Measurements from ENCODE around the gene ATF2. TPM values are rescaled to one million over a fixed set of nuclear protein-coding genes. Genes with fewer than 3 reads are reported as not detected.
A peak's percentile ranks its signal among the peaks of the same experiment; 100 is the strongest.

The ATF2 gene
- total and polyA plus RNA-seq, 2 experiments from 2014 or later, result 23.0 to 53.5 TPM

DNA sequence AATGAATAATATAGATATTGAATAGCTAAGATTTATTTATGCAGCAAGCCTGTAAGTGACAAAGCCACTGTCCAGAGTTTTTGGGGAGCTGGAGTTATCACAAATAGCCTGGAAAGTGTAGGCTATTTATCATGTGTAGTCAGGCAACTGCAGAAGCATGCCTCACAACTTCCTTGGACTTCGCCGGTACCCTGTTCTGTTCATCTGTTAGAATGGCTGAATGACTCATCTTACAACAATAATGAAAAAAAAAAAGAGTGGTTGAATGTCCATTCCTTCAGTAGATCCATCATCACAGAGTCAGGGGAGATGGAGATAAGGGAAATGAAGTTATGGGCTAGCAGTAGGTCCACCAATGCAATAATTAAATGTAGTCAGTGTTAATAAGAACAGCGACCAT, 37.5 kb upstream of the ATF2 start:
- Histone ChIP-seq H3K79me2 (no peaks in the 10 kb centered on the region), H3K27me3 (no peaks in the 10 kb centered on the region), H3K9me3 (ENCODE audit: low read depth) (no peaks in the 10 kb centered on the region), H3K4me3 (no peak overlapping the region), H3K4me1 (ENCODE audit: insufficient read depth) (no peaks in the 10 kb centered on the region), H3K4me2 (no peak overlapping the region), H3K9me2 (replicated peaks; ENCODE audit: insufficient read depth) (no peaks in the 10 kb centered on the region), H2AFZ (no peak overlapping the region), H4K20me1 (ENCODE audit: insufficient read depth, poor library complexity, severe bottlenecking) (no peaks in the 10 kb centered on the region), H3K36me3 (replicated peaks; ENCODE audit: insufficient read depth, low read depth) (no peaks in the 10 kb centered on the region), H3K27ac (no peak overlapping the region)
- 85% methylated on average over 3 of the region's 3 CpGs for WGBS (ENCODE audit: low lambda C conversion rate, missing lambda C conversion rate)
- TF ChIP-seq EZH2 (IDR thresholded peaks at IDR 0.05; ENCODE audit: borderline replicate concordance) (no peak), EZH2phosphoT487 (IDR thresholded peaks at IDR 0.05; ENCODE audit: low read depth, severe bottlenecking, unreplicated experiment) (no peak)
- TF ChIP-seq, protein P1, sequence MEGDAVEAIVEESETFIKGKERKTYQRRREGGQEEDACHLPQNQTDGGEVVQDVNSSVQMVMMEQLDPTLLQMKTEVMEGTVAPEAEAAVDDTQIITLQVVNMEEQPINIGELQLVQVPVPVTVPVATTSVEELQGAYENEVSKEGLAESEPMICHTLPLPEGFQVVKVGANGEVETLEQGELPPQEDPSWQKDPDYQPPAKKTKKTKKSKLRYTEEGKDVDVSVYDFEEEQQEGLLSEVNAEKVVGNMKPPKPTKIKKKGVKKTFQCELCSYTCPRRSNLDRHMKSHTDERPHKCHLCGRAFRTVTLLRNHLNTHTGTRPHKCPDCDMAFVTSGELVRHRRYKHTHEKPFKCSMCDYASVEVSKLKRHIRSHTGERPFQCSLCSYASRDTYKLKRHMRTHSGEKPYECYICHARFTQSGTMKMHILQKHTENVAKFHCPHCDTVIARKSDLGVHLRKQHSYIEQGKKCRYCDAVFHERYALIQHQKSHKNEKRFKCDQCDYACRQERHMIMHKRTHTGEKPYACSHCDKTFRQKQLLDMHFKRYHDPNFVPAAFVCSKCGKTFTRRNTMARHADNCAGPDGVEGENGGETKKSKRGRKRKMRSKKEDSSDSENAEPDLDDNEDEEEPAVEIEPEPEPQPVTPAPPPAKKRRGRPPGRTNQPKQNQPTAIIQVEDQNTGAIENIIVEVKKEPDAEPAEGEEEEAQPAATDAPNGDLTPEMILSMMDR (IDR thresholded peaks at IDR 0.05; ENCODE audit: poor library complexity), result no peak
- no peak for DNase-seq (ENCODE audit: low spot score)

DNA sequence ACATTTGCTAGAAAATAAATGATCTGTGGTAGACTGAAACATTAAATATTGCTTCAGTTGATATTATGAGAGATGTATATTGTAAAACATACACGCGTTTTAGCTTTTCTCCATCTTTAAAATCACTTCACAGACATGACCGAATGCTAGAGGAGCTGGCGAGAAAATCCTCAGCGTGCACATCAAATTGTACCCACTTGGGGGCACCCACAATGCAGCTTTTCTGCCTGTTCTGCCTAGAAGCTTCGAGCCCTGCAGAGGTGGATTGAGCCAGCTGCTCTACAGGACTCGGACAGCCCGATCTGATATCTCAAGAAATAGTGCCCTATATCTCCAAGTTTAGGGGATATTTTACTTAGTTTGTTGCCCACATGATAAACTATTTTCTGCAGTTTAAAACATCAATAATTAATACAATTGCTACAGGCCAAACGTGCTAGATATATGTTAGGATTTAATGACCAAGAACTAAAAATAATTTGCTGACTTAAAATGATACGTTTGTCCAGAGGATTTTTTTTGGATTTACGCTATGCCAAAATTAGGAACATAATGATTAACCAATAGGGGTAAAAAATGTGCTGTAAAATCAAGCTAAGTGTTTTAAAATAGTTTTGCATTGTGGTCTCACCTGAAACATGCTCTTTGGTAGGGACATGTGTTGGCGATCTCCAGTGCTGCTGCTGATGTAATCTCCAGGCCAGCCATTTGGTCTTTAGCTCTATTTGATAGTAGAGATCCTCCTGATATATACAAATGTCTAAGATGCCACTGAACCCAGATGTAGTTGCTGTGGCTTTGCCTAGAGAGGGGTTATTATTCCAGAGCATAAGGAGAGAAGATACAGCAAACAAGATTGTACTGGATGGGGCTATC, 35.9 kb upstream of the ATF2 start:
- Histone ChIP-seq H3K4me3 (no peak overlapping the region), H3K36me3 (replicated peaks; ENCODE audit: insufficient read depth, low read depth) (no peaks in the 10 kb centered on the region), H2AFZ (peak overlapping the region; percentile 20), H3K4me2 (peak overlapping the region; percentile 56), H3K9me2 (replicated peaks; ENCODE audit: insufficient read depth) (no peaks in the 10 kb centered on the region), H4K20me1 (ENCODE audit: insufficient read depth, poor library complexity, severe bottlenecking) (no peaks in the 10 kb centered on the region), H3K79me2 (no peaks in the 10 kb centered on the region), H3K4me1 (ENCODE audit: insufficient read depth) (no peaks in the 10 kb centered on the region), H3K27ac (no peak overlapping the region), H3K9me3 (ENCODE audit: low read depth) (no peaks in the 10 kb centered on the region), H3K27me3 (no peaks in the 10 kb centered on the region)
- 33% methylated on average over 12 of the region's 12 CpGs for WGBS (ENCODE audit: low lambda C conversion rate, missing lambda C conversion rate)
- TF ChIP-seq EZH2phosphoT487 (IDR thresholded peaks at IDR 0.05; ENCODE audit: low read depth, severe bottlenecking, unreplicated experiment), result no peak
- TF ChIP-seq, protein P1 (IDR thresholded peaks at IDR 0.05; ENCODE audit: poor library complexity), result peak; percentile 73
- peak; percentile 79 for DNase-seq (ENCODE audit: low spot score)

DNA sequence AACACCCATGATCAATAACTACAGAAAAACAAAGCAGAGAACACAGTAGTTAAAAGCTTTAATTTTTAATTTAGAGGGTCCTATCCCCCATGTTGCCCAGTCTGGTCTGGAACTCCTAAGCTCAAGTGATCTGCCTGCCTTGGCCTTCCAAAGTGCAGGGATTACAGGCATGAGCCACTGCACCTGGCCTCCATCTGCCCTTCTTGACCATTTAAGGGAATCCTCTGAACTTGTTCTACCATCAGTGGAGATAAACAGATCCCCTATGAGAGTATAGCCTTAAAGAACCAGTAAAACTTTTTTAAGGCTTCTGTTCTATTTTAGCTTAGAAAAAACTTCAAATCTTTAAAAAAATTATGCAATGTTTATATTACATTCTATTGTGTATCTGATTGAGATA, 27.0 kb upstream of the ATF2 start:
- no peaks in the 10 kb centered on the region for H3K79me2 ChIP-seq
- no peaks in the 10 kb centered on the region for H3K36me3 ChIP-seq (replicated peaks; ENCODE audit: insufficient read depth, low read depth)
- H3K4me2 ChIP-seq, result no peak overlapping the region
- no peaks in the 10 kb centered on the region for H3K27me3 ChIP-seq
- H3K27ac ChIP-seq, result no peak overlapping the region
- H3K4me1 ChIP-seq (ENCODE audit: insufficient read depth), result no peaks in the 10 kb centered on the region
- H2AFZ ChIP-seq, result no peak overlapping the region
- TF ChIP-seq EZH2 (IDR thresholded peaks at IDR 0.05; ENCODE audit: borderline replicate concordance) (no peak), EZH2phosphoT487 (IDR thresholded peaks at IDR 0.05; ENCODE audit: low read depth, severe bottlenecking, unreplicated experiment) (no peak)
- TF ChIP-seq, protein P1 (IDR thresholded peaks at IDR 0.05; ENCODE audit: poor library complexity), result no peak
- H3K9me2 ChIP-seq (replicated peaks; ENCODE audit: insufficient read depth), result no peaks in the 10 kb centered on the region
- no peaks in the 10 kb centered on the region for H3K9me3 ChIP-seq (ENCODE audit: low read depth)
- H4K20me1 ChIP-seq (ENCODE audit: insufficient read depth, poor library complexity, severe bottlenecking), result no peaks in the 10 kb centered on the region
- no peak overlapping the region for H3K4me3 ChIP-seq
- no peak for DNase-seq (ENCODE audit: low spot score)
